GM12878 (cell line): ENCODE measurements around the gene AGBL4.

Experiments
- TF ChIP-seq, protein P1 (sequence below): IDR thresholded peaks from 2 replicates; pipeline ENCODE4 v1.6.1; 2011; ENCODE audit warnings: mild to moderate bottlenecking, low read depth, low read length, moderate library complexity; ENCODE audit not compliant: insufficient replicate concordance
- TF ChIP-seq, protein P2 (sequence below): IDR thresholded peaks from 2 replicates; pipeline ENCODE4 v1.6.1; 2012; ENCODE audit warnings: low read depth, low read length, improper control_type of control experiment
- TF ChIP-seq, protein P3 (sequence below), 3 experiments: IDR thresholded peaks in 2 of 3; conservative IDR thresholded peaks in 1 of 3; 2 replicates each; pipeline ENCODE4 v1.5.1; 2011; ENCODE audit warnings: low read depth in 3 of 3, low read length in 3 of 3, mild to moderate bottlenecking in 3 of 3, control low read depth in 2 of 3, moderate library complexity in 2 of 3, inconsistent platforms in 1 of 3, mixed read lengths in 1 of 3; ENCODE audit not compliant: control insufficient read depth in 2 of 3, insufficient read depth in 1 of 3; ENCODE audit errors: extremely low read depth in 1 of 3

DNA sequence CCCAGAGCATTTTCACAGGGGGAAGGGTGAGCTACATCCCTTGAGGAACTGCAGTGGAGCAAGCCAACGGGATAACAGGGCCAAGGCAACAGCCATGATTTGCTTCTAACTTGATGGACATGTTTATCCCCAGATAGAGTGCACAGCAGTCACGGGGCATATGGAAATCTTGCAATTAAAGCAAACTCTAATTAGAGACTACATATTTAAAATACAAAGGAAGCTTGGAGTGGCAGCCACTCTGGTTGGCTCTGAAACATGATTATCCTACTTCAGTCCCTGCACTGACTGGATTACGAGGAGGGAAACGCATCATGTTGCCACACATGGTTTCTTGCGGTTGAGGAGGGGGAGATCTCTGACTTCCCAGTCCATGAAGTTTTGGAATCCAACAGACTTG lies 1307.8 kb downstream of the AGBL4 start:
- TF ChIP-seq, protein P1, sequence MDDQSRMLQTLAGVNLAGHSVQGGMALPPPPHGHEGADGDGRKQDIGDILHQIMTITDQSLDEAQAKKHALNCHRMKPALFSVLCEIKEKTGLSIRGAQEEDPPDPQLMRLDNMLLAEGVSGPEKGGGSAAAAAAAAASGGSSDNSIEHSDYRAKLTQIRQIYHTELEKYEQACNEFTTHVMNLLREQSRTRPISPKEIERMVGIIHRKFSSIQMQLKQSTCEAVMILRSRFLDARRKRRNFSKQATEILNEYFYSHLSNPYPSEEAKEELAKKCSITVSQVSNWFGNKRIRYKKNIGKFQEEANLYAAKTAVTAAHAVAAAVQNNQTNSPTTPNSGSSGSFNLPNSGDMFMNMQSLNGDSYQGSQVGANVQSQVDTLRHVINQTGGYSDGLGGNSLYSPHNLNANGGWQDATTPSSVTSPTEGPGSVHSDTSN = no peak
- TF ChIP-seq, protein P2, sequence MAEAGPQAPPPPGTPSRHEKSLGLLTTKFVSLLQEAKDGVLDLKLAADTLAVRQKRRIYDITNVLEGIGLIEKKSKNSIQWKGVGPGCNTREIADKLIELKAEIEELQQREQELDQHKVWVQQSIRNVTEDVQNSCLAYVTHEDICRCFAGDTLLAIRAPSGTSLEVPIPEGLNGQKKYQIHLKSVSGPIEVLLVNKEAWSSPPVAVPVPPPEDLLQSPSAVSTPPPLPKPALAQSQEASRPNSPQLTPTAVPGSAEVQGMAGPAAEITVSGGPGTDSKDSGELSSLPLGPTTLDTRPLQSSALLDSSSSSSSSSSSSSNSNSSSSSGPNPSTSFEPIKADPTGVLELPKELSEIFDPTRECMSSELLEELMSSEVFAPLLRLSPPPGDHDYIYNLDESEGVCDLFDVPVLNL = no peak
- TF ChIP-seq, protein P3, sequence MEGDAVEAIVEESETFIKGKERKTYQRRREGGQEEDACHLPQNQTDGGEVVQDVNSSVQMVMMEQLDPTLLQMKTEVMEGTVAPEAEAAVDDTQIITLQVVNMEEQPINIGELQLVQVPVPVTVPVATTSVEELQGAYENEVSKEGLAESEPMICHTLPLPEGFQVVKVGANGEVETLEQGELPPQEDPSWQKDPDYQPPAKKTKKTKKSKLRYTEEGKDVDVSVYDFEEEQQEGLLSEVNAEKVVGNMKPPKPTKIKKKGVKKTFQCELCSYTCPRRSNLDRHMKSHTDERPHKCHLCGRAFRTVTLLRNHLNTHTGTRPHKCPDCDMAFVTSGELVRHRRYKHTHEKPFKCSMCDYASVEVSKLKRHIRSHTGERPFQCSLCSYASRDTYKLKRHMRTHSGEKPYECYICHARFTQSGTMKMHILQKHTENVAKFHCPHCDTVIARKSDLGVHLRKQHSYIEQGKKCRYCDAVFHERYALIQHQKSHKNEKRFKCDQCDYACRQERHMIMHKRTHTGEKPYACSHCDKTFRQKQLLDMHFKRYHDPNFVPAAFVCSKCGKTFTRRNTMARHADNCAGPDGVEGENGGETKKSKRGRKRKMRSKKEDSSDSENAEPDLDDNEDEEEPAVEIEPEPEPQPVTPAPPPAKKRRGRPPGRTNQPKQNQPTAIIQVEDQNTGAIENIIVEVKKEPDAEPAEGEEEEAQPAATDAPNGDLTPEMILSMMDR (IDR thresholded peaks at IDR 0.05 in 2 of 3, conservative IDR thresholded peaks at IDR 0.05 in 1 of 3; ENCODE audit: control insufficient read depth in 2 of 3, extremely low read depth in 1 of 3, insufficient read depth in 1 of 3, low read depth in 3 of 3, low read length in 3 of 3) = no peak
